Hepatocyte (in vitro differentiated cells): ENCODE data around the gene PDLIM7. TPM values are rescaled to one million over a fixed set of nuclear protein-coding genes. Genes with fewer than 3 reads are reported as not detected.

ENCODE experiments used
- DNase-seq: peaks from one replicate; pipeline ENCODE4 v3.0.0-alpha.2; 2016; ENCODE audit warnings: low spot score
- H2AFZ ChIP-seq: fragments of 200-600 bp; sonication (generic); 2 replicates; pipeline ENCODE4 v1.6.0; 2016; ENCODE audit warnings: antibody characterized with exemption, mild to moderate bottlenecking
- H3K27ac ChIP-seq: fragments of 200-600 bp; sonication (generic); 2 replicates; pipeline ENCODE4 v1.5.1; 2016; ENCODE audit warnings: mild to moderate bottlenecking
- H3K27me3 ChIP-seq: fragments of 200-600 bp; sonication (generic); 2 replicates; pipeline ENCODE4 v1.6.1; 2016
- H3K36me3 ChIP-seq: fragments of 200-600 bp; sonication (generic); replicated peaks from 2 replicates; pipeline ENCODE4 v1.5.1; 2016; ENCODE audit warnings: low read depth; ENCODE audit not compliant: insufficient read depth
- H3K4me1 ChIP-seq: fragments of 200-600 bp; sonication (generic); 2 replicates; pipeline ENCODE4 v1.5.1; 2016; ENCODE audit warnings: mild to moderate bottlenecking, moderate library complexity; ENCODE audit not compliant: insufficient read depth
- H3K4me2 ChIP-seq: fragments of 200-600 bp; sonication (generic); 2 replicates; pipeline ENCODE4 v1.6.0; 2016
- H3K4me3 ChIP-seq: fragments of 200-600 bp; sonication (generic); 2 replicates; pipeline ENCODE4 v1.5.1; 2016; ENCODE audit warnings: mild to moderate bottlenecking
- H3K79me2 ChIP-seq: fragments of 200-600 bp; sonication (generic); 2 replicates; pipeline ENCODE4 v1.6.0; 2017; ENCODE audit warnings: mild to moderate bottlenecking
- H3K9me2 ChIP-seq: fragments of 200-600 bp; sonication (generic); replicated peaks from 2 replicates; pipeline ENCODE4 v1.6.0; 2017; ENCODE audit warnings: mild to moderate bottlenecking; ENCODE audit not compliant: insufficient read depth
- H3K9me3 ChIP-seq: fragments of 200-600 bp; sonication (generic); 2 replicates; pipeline ENCODE4 v1.5.1; 2016; ENCODE audit warnings: low read depth, mild to moderate bottlenecking
- H4K20me1 ChIP-seq: fragments of 200-600 bp; sonication (generic); 2 replicates; pipeline ENCODE4 v1.6.0; 2016; ENCODE audit warnings: mild to moderate bottlenecking; ENCODE audit not compliant: insufficient read depth, poor library complexity, severe bottlenecking
- EZH2 ChIP-seq: fragments of 200-600 bp; sonication (generic); IDR thresholded peaks from 2 replicates; pipeline ENCODE4 v1.6.1; 2016; ENCODE audit warnings: antibody characterized with exemption, mild to moderate bottlenecking, borderline replicate concordance
- EZH2phosphoT487 ChIP-seq: fragments of 200-600 bp; sonication (generic); IDR thresholded peaks from one replicate; pipeline ENCODE4 v1.6.1; 2018; ENCODE audit warnings: antibody characterized with exemption, mild to moderate bottlenecking, low read depth, moderate library complexity; ENCODE audit not compliant: unreplicated experiment, severe bottlenecking
- WGBS: methylation state at CpG from one replicate; pipeline ENCODE4 v1.1.6; 2016; ENCODE audit warnings: low lambda C conversion rate; ENCODE audit errors: missing lambda C conversion rate; 5-methylcytosine and 5-hydroxymethylcytosine counted together
- polyA plus RNA-seq: library from polyadenylated mRNA; unstranded; fragments of >200 nt; fragmentation: Nextera tagmentation; extraction: Ambion mirVana; gene quantifications from 2 replicates; pipeline ENCODE4 v1.2.1, GENCODE V29; 2016
- total RNA-seq: library from RNA; depleted of rRNA; stranded (reverse); fragments of >200 nt; gene quantifications from 2 replicates; pipeline ENCODE4 v1.2.3, GENCODE V29; 2014
- TF ChIP-seq, protein P1 (sequence below): fragments of 200-600 bp; sonication (generic); IDR thresholded peaks from 2 replicates; pipeline ENCODE4 v1.5.1; 2016; ENCODE audit warnings: antibody characterized with exemption, mild to moderate bottlenecking; ENCODE audit not compliant: poor library complexity

Gene PDLIM7
- total and polyA plus RNA-seq, 2 experiments from 2014 or later = 57.1 to 143 TPM

DNA sequence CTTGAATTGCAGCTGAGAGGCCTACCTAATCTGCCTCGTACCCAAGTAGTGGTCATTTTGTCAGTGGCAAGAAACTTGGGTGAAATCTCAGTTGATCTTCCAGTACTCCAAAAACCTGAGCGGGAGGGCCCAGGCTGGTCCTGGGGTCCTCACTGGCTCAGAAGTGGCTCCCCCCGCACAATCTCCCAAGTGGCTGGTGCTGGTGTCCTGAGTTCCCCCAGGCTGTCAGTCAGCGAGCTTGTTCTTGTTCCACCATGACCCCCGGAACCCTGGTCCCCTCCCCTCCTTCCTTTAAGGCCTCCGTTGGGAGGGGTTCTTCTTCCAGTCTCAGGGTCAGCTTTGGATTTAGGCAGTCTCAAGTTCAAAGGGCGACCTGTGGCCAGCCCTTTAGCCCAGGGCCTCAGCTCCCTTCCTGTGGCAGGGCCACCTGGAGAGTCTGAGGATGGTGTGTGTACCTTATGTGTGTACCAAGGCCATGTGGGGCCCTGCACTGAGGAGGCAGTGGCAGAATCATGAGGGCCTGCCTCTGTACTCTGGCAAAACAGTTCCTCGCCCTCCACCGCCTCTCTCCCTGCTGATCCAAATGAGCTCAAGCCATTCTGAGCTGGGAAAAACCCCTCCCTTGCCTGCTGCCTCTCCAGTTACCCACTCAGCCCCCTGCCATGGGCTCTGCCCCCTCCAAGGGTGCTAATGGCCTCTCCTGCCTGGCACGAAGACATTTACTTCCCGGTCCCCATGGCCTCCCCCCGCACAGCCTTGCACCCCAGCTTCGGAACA is 19.5 kb downstream of the PDLIM7 start:
- Histone ChIP-seq H3K4me1 (peaks cover 6% of the 10 kb centered on the region), H3K27me3 (no peaks in the 10 kb centered on the region), H3K4me2 (no peak overlapping the region), H3K79me2 (peaks cover under 1% of the 10 kb centered on the region), H3K27ac (no peak overlapping the region), H3K9me2 (no peaks in the 10 kb centered on the region), H3K36me3 (no peaks in the 10 kb centered on the region), H4K20me1 (no peaks in the 10 kb centered on the region), H2AFZ (no peak overlapping the region), H3K4me3 (no peak overlapping the region), H3K9me3 (no peaks in the 10 kb centered on the region)
- WGBS = 88% methylated on average over 13 of the region's 13 CpGs
- TF ChIP-seq EZH2 (no peak), EZH2phosphoT487 (no peak)
- DNase-seq = no peak

DNA sequence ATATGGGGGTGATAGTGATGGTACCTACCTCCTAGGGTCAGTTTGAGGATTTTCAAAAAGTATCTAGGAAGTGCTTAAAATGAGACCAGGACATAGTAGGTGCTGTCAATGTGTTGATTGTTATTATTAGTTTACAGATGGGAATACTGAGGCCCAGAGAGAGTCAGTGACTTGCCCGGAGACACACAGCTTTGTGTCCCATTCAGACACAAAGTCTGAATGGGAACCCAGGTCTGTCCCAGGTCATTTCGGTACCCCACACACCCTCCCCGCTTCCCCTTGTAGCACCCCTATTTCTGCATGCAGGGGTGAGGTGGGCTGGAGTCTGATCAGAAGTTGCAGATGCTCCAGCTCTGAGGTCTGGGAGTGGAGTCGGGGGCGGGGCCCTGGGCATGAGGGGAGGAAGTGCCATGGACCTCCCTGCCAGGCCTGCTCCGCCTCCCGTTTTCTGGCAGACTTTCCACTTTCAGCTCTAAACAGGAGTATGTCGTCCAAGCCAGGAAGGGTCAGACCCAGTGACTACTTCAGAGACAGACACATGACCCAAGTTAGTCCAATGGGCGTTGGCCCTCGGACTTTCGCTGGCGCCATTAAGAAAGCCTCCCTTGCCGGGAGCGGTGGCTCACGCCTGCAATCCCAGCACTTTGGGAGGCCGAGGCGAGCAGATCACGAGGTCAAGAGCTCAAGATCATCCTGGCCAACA is 20.7 kb downstream of the PDLIM7 start:
- Histone ChIP-seq H3K27ac (no peak overlapping the region), H3K9me2 (no peaks in the 10 kb centered on the region), H3K9me3 (no peaks in the 10 kb centered on the region), H3K4me2 (no peak overlapping the region), H4K20me1 (peaks cover 10% of the 10 kb centered on the region), H3K27me3 (no peaks in the 10 kb centered on the region), H3K4me1 (peaks cover 14% of the 10 kb centered on the region), H3K4me3 (no peak overlapping the region), H2AFZ (no peak overlapping the region), H3K79me2 (peaks cover 13% of the 10 kb centered on the region), H3K36me3 (no peaks in the 10 kb centered on the region)
- TF ChIP-seq EZH2phosphoT487 (no peak), EZH2 (no peak)
- TF ChIP-seq, protein P1, sequence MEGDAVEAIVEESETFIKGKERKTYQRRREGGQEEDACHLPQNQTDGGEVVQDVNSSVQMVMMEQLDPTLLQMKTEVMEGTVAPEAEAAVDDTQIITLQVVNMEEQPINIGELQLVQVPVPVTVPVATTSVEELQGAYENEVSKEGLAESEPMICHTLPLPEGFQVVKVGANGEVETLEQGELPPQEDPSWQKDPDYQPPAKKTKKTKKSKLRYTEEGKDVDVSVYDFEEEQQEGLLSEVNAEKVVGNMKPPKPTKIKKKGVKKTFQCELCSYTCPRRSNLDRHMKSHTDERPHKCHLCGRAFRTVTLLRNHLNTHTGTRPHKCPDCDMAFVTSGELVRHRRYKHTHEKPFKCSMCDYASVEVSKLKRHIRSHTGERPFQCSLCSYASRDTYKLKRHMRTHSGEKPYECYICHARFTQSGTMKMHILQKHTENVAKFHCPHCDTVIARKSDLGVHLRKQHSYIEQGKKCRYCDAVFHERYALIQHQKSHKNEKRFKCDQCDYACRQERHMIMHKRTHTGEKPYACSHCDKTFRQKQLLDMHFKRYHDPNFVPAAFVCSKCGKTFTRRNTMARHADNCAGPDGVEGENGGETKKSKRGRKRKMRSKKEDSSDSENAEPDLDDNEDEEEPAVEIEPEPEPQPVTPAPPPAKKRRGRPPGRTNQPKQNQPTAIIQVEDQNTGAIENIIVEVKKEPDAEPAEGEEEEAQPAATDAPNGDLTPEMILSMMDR = no peak
- no peak for DNase-seq
- 88% methylated on average over 17 of the region's 18 CpGs for WGBS

DNA sequence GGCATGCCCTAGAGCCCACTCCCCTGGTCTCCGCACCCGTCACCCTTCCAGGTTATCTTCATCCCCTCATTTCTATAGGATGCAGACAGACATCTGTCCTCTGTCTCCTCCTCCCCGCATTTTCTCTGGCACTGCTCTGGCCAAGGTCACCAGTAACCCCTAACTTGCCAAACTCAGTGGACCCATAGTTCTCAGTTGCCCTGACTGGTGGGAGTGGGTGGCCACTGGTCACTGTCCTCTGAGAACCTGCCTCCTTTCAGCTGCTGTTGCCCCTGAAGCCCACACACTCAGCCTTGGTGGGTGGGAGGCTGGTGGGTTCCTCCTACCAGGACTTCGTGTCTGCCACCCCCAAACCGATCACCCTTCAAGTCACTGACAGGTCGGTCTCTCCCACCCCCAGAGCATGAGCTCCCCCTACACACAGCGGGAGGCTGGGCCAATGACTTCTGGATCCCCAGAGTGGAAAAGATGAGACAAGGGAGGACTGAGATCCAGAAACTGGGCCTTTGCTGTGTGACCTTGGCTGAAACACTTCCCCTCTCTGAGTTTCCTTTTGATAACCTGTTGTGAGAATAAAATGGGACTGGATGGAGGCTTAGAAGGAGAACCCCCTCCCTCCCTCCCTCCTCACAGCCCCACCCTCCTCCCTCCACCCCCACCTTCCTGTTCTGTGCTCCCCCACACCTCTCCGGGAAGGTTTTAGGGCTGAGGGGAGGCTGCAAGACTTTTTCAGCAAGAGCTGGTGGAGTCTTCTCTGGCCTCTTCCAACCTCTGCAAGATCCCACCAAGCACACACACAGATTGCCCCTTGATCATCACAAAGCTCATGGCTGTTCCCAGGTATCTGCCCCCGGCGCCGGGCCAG is 21.6 kb downstream of the PDLIM7 start:
- Histone ChIP-seq H4K20me1 (peaks cover 19% of the 10 kb centered on the region), H3K27me3 (no peaks in the 10 kb centered on the region), H3K9me3 (no peaks in the 10 kb centered on the region), H2AFZ (no peak overlapping the region), H3K4me3 (no peak overlapping the region), H3K9me2 (no peaks in the 10 kb centered on the region), H3K36me3 (no peaks in the 10 kb centered on the region), H3K4me1 (peaks cover 23% of the 10 kb centered on the region), H3K79me2 (peaks cover 21% of the 10 kb centered on the region), H3K4me2 (no peak overlapping the region), H3K27ac (no peak overlapping the region)
- WGBS = 69% methylated on average over 11 of the region's 11 CpGs
- no peak for TF ChIP-seq EZH2
- TF ChIP-seq, protein P1 = no peak
- TF ChIP-seq EZH2phosphoT487 = no peak
- no peak for DNase-seq
